ENCODE data around the gene RBM19.
"Not testable (repeated sequence)": the region's sequence is repeated elsewhere in the genome, so short reads cannot be mapped to it uniquely, and the experiment has no call there.

The RBM19 gene

DNA sequence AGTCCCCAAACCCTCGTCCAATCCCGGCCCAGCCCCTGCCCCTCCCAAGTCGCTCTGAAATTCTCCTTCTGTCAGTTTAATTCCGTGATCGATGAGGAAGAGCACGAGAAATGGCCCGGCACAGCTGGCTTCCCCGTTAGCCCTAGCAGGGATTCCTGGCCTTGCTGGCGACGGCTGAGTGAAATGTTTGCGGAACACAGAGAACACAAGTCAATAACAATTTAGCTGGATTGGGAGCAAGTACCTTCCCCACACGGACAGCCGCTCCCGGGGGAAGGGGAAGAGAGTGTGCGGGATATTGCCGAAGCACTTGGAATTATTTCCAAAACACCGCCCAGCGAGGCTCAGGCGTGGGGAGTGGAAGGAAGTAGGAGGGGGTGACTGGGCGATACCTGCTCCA lies 134.6 kb downstream of the RBM19 start:
- no peak for DNase-seq (ENCODE audit: low spot score)

DNA sequence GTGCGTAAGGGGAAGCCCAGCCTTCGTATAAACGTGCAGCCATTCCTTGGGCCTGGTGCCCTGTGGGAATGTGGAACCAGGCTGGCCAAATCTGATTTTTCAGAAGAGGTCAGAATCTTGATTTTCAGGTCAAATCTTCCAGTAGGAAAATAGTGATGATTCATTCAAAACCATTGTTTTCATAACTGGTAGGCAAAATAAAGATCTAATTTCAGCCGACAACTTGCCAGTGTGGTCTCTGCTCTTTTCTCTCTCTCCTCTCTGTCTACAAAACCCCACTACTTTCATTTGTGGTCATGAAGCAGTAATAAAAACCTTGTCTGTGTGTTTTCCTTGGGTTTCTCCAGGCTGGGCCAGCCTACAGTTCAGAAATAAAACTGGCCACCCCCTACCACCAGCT lies 135.1 kb downstream of the RBM19 start:
- DNase-seq (ENCODE audit: low spot score): no peak

DNA sequence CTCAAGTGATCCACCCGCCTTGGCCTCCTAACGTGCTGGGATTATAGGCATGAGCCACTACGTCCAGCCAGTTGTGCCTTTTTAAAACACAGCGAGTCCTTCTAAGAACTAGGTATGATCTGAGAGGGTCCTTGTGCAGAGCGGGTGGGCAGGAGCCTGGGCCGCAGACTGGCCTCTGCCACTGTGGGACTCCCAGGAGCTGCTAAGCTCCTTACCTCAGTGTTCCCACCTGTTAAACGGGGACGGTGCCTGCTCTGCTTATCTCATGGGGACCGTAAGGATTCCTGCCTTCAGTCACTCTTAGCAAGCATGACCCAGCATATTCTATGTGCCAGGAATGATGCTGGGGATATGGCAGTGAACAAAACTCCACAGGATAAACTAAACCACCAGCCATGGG lies 136.9 kb downstream of the RBM19 start:
- DNase-seq (ENCODE audit: low spot score): no peak

DNA sequence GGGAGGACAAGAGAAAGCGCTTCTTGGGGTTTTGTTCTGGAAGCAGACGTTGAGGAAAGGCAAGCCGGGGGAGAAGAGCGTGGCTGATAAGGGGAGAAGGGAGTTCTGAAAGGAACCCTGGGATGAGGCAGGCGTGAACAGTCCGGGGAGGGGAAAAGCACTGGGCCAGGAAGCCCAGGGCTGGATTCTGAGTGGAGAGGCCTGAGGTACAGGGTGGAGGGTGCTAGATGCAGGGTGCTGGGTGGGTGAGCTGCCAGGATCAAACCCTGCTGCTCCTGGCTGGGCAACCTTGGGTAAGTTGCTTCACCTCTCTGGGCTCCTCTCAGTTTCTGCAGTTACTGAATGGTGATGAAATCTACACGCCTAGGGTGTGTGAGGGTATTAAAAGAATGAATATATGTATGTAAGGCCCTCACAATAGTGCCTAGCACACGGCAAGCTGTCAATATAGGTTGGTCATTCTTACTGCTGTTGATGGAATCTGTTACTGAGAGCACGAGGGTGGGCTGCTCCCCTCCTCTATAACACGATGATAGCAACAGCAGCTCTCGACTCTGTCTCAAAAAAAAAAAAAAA lies 138.5 kb downstream of the RBM19 start:
- no peak for DNase-seq (ENCODE audit: low spot score)

DNA sequence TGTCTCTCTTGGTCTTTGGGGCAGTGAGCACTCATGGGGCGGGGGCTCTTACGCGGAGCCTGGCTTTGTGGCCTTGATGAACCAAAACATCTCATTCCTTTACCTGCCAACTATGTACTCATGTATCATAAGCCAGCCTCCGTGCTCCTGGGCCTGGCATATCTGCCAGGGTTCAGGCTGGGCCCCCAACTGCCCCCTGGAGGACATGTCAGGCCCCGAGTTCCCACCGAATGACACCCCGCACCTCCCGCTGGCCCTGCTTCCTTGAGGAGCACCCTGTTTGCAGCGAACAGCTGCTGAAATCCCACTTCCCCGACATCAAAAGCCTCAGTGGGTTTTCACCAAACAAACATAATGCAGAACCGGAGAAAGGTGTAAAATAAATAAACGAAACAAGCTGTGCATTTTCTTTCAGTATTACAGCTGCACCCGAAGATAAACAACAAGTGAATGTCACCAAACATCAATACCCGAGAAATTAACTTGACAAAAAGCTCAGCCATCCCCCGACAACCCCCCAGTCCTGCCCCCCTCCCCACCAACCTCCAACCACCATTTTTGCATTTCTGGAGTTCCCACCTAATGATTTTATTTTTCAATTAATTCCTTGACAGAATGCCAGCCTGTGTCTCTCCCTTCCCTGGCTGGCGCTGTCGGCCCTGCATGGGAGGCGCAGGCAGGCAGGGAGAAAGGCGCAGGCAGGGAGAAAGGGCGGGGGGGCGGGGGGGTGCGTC lies 139.2 kb downstream of the RBM19 start:
- no peak for DNase-seq (ENCODE audit: low spot score)

DNA sequence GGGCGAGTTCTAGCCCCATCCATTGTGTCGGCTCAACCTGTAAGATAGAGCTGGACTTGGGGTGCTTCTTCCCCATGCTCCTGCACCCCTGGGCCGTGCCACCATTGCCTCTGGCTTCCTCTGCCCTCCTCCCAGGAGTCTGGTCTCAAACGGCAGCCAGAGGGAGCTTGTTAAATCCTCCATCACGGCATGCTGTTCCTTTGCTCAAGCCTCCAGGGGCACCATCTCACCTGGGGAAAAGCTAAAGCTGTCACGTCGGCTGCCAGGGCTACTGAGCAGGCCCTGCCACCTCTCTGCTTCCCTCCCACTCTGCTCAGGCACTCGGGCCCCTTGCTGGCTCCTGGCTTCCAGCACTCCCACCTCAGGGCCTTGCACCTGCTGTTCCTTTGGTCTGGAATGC lies 140.4 kb downstream of the RBM19 start:
- DNase-seq (ENCODE audit: low spot score): no peak

DNA sequence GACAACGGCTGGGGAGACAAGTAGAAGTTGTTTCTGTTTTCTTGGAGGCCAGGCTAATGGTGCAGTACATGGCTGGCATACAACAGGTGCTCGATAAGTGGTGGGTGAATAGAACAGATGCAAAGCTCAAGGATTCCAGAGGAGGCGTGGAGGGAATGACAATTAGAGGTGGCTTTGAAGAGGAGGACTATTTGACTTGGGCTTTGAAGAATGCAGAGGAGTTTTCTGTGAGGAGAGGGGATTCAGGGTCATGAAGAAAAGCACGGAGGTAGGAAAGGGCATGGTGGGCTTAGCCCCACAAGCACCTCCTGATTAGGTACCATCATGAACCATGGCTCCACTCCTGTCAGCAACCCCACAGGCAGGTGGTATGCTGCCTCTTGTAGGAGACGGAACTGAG lies 142.3 kb downstream of the RBM19 start:
- DNase-seq (ENCODE audit: low spot score): no peak

DNA sequence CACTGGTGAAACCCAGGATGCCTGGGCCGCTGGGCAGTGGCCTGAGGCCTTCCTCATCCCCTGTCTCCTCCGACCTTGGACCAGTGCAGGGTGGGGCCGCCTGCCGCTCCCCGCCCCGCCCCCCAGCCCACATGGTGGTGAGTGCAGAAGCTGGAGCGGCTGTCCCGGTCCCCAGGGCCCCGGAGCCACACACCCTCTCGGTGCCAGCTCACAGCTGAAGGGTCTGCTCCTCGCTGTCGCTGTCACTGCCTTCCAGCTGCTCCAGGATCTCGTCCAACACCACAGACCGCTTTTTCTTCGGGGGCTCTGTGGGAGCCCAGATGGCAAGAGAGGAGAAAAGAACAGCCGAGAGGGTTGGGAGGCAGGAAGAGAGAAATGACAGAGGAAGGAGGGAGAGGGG lies 143.1 kb downstream of the RBM19 start:
- no peak for DNase-seq (ENCODE audit: low spot score)

DNA sequence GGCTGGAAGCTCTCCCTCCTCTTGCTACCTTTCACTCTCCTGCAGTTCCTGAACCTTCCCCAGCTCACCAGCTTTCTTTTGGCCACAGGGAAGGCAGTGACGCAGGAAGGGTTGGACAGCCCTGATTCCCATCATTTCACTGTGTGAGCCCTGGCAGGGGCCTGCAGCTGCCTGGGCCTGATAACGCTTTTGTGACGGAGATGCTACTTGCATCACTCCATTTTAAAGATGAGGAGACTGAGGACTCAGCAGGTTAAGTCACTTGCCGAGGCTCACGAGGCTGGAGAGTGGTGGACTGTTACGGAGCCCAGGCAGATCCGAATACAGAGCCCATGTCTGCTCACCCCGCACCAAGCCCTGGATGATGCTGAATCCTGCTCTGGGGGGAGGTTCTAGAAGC lies 145.3 kb downstream of the RBM19 start:
- DNase-seq (ENCODE audit: low spot score): no peak

DNA sequence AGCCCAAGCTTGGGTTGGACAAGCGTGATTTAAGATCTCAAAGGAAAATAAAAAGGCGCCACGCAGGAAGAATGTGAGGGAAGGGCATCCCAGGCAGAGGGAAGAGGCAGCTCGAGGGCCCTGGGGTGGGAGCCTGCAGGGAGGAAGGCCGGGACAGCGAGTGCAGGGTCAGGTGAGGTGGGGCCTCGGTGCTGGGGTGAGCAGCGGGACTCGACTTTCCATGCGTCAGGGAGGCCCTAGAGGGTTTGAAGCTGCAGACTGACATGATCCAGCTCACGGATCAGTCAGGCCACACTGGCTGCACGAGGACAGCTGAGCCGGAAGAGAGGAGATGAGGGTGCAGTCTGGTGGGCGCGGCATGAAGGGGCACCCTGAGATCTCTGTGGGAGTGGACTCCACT lies 145.8 kb downstream of the RBM19 start:
- DNase-seq (ENCODE audit: low spot score): no peak

DNA sequence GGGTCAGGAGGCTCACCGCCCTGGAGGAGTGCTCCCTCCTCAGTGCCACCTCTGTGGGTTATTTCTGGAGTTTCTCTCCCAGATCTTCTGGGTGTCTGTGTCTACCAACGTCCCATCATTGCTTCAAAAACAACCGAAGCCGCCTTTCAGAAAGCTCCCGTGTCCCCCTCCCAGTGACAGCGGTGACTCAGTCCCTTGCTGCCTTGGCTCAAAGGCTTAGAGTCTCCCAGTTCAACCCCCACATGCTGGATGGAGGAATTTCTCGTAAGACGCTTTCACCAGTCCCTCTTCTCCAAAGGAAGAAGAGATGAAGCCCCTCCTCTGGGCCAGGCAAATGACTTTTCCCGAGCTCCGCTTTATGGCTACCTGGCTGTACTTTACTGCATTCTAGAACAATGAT lies 146.6 kb downstream of the RBM19 start:
- no peak for DNase-seq (ENCODE audit: low spot score)

DNA sequence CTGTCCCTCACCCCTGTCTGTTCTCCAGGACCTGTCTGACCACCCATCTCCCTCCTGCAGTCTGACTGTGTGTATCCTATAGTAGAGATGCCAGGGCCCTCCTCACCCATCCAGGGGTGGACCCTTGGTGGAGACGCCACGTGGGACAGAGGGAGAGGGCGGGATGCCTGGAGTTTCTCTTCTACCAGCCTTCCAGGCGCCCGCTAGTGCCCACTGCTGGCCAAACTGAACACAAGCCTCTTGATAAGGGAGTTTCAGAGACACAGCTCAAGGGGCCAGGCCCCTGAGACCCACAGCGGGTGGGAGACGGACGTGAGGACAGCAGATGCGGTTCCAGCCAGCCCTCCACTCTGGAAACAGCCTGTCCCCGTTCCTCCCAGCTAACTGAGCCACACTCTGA lies 147.3 kb downstream of the RBM19 start:
- no peak for DNase-seq (ENCODE audit: low spot score)

DNA sequence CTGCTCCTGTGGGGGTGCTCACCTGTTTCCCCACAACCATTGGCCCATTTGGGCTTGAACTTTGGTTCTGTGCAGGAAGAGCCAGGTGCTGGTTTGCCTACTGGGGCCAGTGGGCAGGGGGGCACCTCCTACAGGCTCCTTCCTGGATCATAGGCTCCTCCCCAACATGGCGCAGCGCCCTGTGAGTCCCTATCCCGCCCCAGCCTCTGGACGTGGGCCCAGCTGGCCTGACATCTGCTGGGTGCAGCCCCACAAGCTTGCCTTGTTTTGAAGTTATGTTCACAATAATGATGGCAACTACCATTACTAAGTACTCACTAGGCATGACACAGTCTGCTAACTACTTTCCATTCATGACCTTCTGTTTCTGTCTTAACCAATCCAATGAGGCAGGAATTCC lies 147.8 kb downstream of the RBM19 start:
- DNase-seq (ENCODE audit: low spot score): no peak

DNA sequence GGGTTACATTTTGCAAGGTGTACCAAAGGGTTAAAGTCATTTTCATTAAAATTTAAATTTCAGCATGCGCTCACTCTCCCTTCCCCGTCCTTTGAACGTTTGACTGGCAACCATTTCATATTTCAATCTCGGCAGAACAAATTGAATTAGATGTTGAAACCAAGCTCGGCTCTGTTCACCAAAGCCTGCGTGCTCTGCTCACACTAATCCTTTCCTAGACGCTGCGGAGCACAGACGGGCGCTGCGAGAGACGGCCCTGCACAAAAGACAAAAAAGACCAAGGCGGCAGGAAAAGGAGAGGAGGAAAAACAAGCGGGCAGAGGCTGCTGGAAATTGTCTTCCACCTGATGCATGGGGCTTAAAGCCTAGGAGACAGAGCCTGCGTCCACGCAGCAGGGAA lies 149.3 kb downstream of the RBM19 start:
- no peak for DNase-seq (ENCODE audit: low spot score)

DNA sequence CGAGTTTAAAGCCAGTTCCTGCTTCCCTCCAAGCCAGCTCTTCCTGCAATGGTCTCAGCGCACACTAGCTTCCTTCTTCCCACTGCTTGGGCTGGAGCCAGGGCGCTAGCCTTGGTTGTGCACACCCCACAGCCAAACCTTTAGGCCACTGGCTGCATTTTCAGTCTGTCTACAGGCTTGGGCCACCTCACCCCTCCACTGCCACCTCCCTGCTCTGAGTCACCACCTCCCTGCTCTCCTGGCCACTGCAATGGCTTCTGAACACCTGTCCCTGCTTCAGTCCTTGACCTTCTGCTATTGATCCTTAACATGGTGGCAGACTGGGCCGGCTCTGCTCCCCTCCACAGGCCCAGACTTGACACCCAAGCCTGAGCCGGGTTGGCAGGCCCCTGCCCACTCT lies 151.1 kb downstream of the RBM19 start:
- DNase-seq (ENCODE audit: low spot score): no peak

DNA sequence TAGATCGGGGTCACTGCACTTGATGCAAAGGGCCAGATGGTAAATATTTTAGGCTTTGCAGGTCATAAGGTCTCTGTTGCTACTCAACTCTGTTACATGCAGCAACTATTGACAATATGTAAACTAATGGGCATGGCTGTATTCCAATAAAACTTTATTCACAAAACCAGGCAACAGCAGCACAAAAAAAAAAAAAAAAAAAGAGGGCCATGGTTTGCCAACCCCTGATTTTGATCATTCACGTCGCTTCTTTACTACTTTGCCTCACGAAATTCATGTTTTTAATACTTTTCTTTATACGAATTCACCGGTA lies 152.9 kb downstream of the RBM19 start:
- no peak for DNase-seq (ENCODE audit: low spot score)

DNA sequence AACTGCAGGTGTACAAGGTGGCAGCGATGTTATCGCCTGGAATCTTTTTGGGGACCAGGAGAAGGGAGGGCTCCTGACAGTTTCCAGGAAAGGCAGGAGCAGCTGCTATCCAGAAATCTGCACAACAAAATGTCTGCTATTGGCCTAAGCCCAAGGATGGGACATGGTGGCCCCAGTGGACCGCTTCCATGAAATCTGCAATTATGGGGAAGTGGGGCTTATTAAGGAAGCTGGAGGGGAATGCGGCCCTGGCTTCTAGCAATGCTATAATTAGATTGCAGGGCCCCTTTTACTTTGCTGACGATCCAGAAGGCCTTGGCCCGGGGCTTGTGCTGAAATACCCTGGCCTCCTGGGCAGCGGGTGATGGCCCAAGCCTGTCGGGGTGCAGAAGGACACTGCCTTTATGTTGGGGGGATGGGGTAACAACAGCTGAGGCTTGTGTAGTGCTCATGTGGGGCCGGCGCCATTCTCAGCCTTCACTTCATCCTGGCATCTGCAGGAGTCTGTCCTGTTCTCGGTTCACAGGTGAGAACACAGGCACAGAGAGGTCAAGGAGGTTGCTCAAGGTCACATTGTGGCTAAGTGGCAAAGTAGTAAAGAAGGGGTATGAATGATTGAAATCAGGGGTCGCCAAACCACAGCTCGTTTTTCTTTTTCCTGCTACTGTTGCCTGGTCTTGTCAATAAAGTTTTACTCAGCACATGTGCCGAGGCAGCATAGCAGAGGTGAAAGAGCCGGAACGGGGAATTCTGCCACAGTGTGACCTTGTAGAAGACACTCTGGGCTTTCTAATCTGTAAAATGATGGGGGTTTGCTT lies 153.5 kb downstream of the RBM19 start:
- no peak for DNase-seq (ENCODE audit: low spot score)

DNA sequence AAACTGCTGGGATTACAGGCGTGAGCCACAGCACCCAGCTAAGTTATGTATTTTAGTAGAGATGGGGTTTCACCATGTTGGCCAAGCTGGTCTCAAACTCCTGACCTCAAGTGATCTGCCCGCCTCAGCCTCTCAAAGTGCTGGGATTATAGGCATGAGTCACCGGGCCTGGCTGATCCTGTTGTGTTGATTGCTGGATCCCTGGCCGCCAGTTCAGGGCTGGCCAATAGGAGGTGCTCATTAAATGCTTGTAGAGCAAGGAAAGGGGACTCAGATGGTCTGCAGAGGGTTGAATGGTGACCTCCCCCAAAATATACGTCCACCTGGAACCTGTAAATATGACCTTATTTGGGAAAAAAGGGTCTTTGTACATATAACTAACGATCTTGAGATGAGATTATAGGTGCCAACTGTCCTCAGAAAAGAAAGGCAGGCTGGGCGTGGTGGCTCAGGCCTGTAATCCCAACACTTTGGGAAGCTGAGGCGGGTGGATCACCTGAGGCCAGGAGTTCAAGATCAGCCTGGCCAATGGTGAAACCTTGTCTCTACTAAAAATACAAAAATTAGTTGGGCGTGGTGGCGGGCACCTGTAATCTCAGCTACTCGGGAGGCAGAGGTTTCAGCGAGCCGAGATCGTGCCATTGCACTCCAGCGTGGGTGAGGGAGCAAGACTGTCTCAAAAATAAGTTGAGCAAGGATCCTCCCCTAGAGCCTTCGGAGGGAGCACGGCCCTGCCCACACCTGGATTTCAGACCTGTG lies 156.5 kb downstream of the RBM19 start:
- not testable (repeated sequence) for DNase-seq (ENCODE audit: low spot score)

DNA sequence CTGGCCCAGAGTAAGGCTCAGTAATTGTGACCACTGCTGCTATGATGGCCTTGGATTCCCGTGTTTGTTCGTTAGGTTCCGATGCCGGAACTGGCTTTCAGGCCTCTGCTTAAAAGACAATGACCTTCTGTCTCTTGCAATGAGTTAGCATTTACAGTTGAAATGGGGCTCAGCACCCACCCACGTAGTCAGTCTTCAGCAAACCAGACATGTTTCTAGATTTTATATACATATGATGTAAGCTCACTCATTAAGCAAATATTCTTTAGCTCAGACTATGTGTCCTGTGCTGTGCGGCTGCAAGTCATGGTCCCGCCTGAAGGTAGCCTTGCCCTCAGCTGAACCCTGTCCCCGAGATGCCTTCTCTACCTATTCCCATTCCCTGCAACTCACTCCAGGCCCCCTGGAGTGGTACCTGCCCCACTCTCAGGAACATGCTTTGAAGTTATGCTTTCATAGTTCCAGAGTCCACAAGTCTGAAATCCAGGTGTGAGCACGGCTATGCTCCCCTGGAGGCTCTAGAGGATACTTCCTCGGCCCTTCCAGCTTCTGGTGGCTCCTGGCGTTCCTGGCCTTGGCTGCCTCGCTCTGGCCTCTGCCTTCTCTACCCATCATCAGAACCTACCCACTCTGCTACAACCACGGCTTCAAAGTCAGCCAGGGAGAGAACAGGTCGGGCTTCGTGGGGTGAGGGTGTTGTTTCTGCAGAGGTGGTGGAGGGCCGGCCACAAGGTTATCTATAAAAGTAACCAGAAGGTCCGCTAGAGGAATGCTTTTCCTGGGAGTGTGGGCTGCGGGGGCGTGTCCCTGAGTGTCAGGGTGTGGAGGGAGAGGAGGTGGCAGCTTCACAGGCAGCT lies 157.8 kb downstream of the RBM19 start:
- DNase-seq (ENCODE audit: low spot score): no peak

DNA sequence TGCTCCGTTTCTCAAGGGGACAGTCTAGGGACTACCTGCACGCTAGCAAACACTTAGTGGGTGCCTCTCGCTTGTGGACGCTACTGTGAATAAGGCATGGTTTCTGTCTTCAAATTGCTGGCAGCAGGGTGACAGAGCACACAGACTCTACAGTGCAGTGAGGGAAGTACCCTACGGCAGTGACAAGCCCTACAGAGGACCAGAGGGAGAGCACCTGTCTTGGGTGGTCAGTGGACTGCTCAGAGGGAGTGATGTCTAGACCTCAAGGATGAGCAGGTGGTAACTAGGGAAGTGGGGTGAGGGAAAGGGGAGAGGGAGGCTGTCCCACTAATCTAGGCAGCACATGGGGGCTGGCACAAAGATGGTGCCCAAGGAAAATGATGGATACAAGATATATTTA lies 160.5 kb downstream of the RBM19 start:
- DNase-seq (ENCODE audit: low spot score): no peak

DNA sequence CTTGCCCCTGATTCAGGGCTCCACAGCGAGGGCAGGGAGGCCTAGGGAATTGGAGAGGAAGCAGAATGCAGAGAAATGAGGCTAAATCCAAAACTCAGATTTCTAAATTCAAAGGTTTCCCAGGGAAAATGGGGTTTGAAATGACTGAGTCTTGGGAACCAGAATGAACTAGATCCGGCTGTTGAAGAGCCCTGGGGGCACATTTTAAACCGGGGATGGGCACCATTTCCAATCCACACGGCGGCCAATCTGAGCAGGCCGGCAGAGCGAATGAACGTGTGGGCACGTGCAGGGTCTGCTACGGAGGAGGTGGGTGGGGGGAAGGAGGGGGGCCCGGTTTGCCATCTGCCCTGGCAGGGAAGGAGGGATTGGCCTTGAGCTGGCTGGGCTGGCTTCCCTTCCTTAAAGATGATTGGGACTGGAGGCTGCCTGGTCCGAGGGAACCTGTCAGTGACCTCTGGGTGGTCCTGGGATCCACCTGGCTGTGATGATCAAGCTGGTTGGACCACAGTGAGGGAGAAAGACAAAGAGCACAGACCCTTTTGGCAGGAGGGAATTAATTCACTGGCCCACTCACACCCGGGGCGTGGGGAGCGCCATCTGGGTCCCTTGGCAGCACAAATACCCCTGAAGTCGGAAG lies 161.0 kb downstream of the RBM19 start:
- no peak for DNase-seq (ENCODE audit: low spot score)
